ENCODE data around the gene NSMCE1.
A peak's percentile ranks its signal among the peaks of the same experiment; 100 is the strongest.

Gene NSMCE1

GRCh38 chr16:27237219-27238015, 31.2 kb downstream of the NSMCE1 start:
- Histone ChIP-seq H3K4me1 (ENCODE audit: insufficient read depth, low read length, severe bottlenecking) (peaks cover 75% of the 10 kb centered on the region), H3K27me3 (ENCODE audit: insufficient read depth, low read length) (no peaks in the 10 kb centered on the region), H3F3A (ENCODE audit: insufficient read depth, low read length) (peaks cover 13% of the 10 kb centered on the region), H3K4me3 (ENCODE audit: low read depth, low read length, poor library complexity, severe bottlenecking) (peak overlapping the region; percentile 36), H3K9me3 (ENCODE audit: low read length) (no peaks in the 10 kb centered on the region), H3K27ac (ENCODE audit: low read depth, low read length, poor library complexity, severe bottlenecking) (peak overlapping the region; percentile 98), H3K9ac (ENCODE audit: low read length) (peak overlapping the region; percentile 68), H3K4me2 (ENCODE audit: low read length) (peak overlapping the region; percentile 62), H2AFZ (ENCODE audit: low read length) (no peak overlapping the region), H3K79me2 (ENCODE audit: insufficient read depth, low read length) (no peaks in the 10 kb centered on the region), H3K36me3 (ENCODE audit: insufficient read depth, low read length) (no peaks in the 10 kb centered on the region; the same call in 1 of the 2 replicates), H4K20me1 (ENCODE audit: insufficient read depth, low read length) (no peaks in the 10 kb centered on the region), H3K9me2 (ENCODE audit: low read depth, low read length) (no peaks in the 10 kb centered on the region)
- TF ChIP-seq CTCF (IDR thresholded peaks at IDR 0.05; ENCODE audit: low read length) = no peak
- TF ChIP-seq EZH2 (IDR thresholded peaks at IDR 0.05; ENCODE audit: borderline replicate concordance, low read length) = no peak

GRCh38 chr16:27236635-27237218, 31.8 kb downstream of the NSMCE1 start:
- H2AFZ ChIP-seq (ENCODE audit: low read length) = no peak overlapping the region
- peaks cover 75% of the 10 kb centered on the region for H3K4me1 ChIP-seq (ENCODE audit: insufficient read depth, low read length, severe bottlenecking)

DNA sequence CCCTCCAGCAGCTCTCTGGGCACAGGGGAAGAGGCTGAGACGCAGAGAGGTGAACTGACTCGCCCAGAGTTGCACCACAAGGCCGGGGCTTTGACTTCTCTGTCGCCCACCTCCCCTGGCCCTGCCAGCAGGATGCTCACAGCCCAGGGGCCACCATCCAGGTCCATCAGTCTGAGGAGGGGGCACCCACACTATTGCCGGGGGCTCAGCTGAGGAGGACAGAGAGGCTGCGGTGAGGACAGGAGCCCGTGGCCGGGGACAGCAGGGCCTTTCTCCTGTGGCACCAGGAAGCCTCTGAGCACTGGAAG, 32.7 kb downstream of the NSMCE1 start:
- peaks cover 4% of the 10 kb centered on the region; the same call in 1 of the 2 replicates for H3K36me3 ChIP-seq (ENCODE audit: insufficient read depth, low read length)
- H3K27ac ChIP-seq (ENCODE audit: low read depth, low read length, poor library complexity, severe bottlenecking) = peak overlapping the region; percentile 98
- no peaks in the 10 kb centered on the region for H3K79me2 ChIP-seq (ENCODE audit: insufficient read depth, low read length)
- no peaks in the 10 kb centered on the region for H3K27me3 ChIP-seq (ENCODE audit: insufficient read depth, low read length)
- no peaks in the 10 kb centered on the region for H3K9me2 ChIP-seq (ENCODE audit: low read depth, low read length)
- TF ChIP-seq CTCF (IDR thresholded peaks at IDR 0.05; ENCODE audit: low read length) (no peak), EZH2 (IDR thresholded peaks at IDR 0.05; ENCODE audit: borderline replicate concordance, low read length) (no peak)
- H3K9me3 ChIP-seq (ENCODE audit: low read length) = no peaks in the 10 kb centered on the region
- peak overlapping the region; percentile 15 for H3K4me3 ChIP-seq (ENCODE audit: low read depth, low read length, poor library complexity, severe bottlenecking)
- H3K4me1 ChIP-seq (ENCODE audit: insufficient read depth, low read length, severe bottlenecking) = peaks cover 79% of the 10 kb centered on the region
- peaks cover 14% of the 10 kb centered on the region for H3F3A ChIP-seq (ENCODE audit: insufficient read depth, low read length)
- peak overlapping the region; percentile 51; the same call in 1 of the 2 replicates for H3K4me2 ChIP-seq (ENCODE audit: low read length)
- H4K20me1 ChIP-seq (ENCODE audit: insufficient read depth, low read length) = no peaks in the 10 kb centered on the region
- H3K9ac ChIP-seq (ENCODE audit: low read length) = peak overlapping the region; percentile 60
- H2AFZ ChIP-seq (ENCODE audit: low read length) = no peak overlapping the region

More at GRCh38 chr16:27236635-27237218, 31.8 kb downstream of the NSMCE1 start:
- Histone ChIP-seq H3K9me2 (ENCODE audit: low read depth, low read length) (no peaks in the 10 kb centered on the region), H3K9me3 (ENCODE audit: low read length) (no peaks in the 10 kb centered on the region), H3K27ac (ENCODE audit: low read depth, low read length, poor library complexity, severe bottlenecking) (peak overlapping the region; percentile 98), H3K4me2 (ENCODE audit: low read length) (peak overlapping the region; percentile 62), H4K20me1 (ENCODE audit: insufficient read depth, low read length) (no peaks in the 10 kb centered on the region), H3K79me2 (ENCODE audit: insufficient read depth, low read length) (no peaks in the 10 kb centered on the region), H3K4me3 (ENCODE audit: low read depth, low read length, poor library complexity, severe bottlenecking) (peak overlapping the region; percentile 36), H3K27me3 (ENCODE audit: insufficient read depth, low read length) (no peaks in the 10 kb centered on the region), H3K36me3 (ENCODE audit: insufficient read depth, low read length) (no peaks in the 10 kb centered on the region; the same call in 1 of the 2 replicates), H3F3A (ENCODE audit: insufficient read depth, low read length) (peaks cover 14% of the 10 kb centered on the region), H3K9ac (ENCODE audit: low read length) (peak overlapping the region; percentile 68)
- no peak for TF ChIP-seq EZH2 (IDR thresholded peaks at IDR 0.05; ENCODE audit: borderline replicate concordance, low read length)
- TF ChIP-seq CTCF (IDR thresholded peaks at IDR 0.05; ENCODE audit: low read length) = no peak

Data from OCI-LY1 (cell line).